ENCODE measurements around the gene BORA. TPM values are rescaled to one million over a fixed set of nuclear protein-coding genes. Genes with fewer than 3 reads are reported as not detected.

Gene BORA
- total and polyA plus RNA-seq, 10 of the 15 experiments (the other 5 are each of a cell fraction or from before 2014, with no cell fraction given), result 15.1 to 38.7 (median 23.2) TPM

DNA sequence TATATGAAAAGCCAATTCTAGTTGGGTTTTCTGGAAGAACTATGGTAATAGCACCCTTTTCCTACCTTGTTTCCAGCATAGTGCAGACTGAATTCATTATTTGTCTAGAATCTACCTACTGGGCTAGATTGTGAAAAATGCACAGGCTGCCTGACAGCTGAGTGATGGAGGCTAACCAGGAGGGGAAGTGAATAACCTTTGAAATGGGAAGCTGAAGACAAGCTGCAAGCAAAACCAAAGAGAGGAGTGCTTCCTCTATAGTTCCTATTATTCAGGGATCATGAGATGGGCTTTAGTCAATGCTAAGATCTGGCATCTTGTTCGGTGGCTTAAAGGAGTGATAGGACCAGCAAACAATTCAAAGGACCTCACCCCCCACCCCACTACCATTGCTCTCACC, 27.2 kb upstream of the BORA start (continued):
- TF ChIP-seq, protein P1, sequence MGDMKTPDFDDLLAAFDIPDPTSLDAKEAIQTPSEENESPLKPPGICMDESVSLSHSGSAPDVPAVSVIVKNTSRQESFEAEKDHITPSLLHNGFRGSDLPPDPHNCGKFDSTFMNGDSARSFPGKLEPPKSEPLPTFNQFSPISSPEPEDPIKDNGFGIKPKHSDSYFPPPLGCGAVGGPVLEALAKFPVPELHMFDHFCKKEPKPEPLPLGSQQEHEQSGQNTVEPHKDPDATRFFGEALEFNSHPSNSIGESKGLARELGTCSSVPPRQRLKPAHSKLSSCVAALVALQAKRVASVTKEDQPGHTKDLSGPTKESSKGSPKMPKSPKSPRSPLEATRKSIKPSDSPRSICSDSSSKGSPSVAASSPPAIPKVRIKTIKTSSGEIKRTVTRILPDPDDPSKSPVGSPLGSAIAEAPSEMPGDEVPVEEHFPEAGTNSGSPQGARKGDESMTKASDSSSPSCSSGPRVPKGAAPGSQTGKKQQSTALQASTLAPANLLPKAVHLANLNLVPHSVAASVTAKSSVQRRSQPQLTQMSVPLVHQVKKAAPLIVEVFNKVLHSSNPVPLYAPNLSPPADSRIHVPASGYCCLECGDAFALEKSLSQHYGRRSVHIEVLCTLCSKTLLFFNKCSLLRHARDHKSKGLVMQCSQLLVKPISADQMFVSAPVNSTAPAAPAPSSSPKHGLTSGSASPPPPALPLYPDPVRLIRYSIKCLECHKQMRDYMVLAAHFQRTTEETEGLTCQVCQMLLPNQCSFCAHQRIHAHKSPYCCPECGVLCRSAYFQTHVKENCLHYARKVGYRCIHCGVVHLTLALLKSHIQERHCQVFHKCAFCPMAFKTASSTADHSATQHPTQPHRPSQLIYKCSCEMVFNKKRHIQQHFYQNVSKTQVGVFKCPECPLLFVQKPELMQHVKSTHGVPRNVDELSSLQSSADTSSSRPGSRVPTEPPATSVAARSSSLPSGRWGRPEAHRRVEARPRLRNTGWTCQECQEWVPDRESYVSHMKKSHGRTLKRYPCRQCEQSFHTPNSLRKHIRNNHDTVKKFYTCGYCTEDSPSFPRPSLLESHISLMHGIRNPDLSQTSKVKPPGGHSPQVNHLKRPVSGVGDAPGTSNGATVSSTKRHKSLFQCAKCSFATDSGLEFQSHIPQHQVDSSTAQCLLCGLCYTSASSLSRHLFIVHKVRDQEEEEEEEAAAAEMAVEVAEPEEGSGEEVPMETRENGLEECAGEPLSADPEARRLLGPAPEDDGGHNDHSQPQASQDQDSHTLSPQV (IDR thresholded peaks at IDR 0.05), result no peak
- TF ChIP-seq, protein P2, sequence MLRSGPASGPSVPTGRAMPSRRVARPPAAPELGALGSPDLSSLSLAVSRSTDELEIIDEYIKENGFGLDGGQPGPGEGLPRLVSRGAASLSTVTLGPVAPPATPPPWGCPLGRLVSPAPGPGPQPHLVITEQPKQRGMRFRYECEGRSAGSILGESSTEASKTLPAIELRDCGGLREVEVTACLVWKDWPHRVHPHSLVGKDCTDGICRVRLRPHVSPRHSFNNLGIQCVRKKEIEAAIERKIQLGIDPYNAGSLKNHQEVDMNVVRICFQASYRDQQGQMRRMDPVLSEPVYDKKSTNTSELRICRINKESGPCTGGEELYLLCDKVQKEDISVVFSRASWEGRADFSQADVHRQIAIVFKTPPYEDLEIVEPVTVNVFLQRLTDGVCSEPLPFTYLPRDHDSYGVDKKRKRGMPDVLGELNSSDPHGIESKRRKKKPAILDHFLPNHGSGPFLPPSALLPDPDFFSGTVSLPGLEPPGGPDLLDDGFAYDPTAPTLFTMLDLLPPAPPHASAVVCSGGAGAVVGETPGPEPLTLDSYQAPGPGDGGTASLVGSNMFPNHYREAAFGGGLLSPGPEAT (IDR thresholded peaks at IDR 0.05; ENCODE audit: low read depth), result no peak
- TF ChIP-seq CHD1 (IDR thresholded peaks at IDR 0.05; ENCODE audit: low read depth, low read length), result no peak
- no peak for TF ChIP-seq RAD51 (IDR thresholded peaks at IDR 0.05)
- no peak for TF ChIP-seq NFIC (IDR thresholded peaks at IDR 0.05; ENCODE audit: low read depth, low read length)
- TF ChIP-seq, protein P3, sequence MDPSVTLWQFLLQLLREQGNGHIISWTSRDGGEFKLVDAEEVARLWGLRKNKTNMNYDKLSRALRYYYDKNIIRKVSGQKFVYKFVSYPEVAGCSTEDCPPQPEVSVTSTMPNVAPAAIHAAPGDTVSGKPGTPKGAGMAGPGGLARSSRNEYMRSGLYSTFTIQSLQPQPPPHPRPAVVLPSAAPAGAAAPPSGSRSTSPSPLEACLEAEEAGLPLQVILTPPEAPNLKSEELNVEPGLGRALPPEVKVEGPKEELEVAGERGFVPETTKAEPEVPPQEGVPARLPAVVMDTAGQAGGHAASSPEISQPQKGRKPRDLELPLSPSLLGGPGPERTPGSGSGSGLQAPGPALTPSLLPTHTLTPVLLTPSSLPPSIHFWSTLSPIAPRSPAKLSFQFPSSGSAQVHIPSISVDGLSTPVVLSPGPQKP (IDR thresholded peaks at IDR 0.05; ENCODE audit: low read depth, low read length), result no peak
